Fibroblast of lung (primary cell): Measurements from ENCODE around the gene SMIM36.

Experiments used
- CTCF ChIP-seq, 2 donors: IDR thresholded peaks in 1 of 2; conservative IDR thresholded peaks in 1 of 2; 1 replicate in 1 of 2; 2 replicates in 1 of 2; pipeline ENCODE4 v1.5.1; 2011 to 2012; ENCODE audit warnings: low read length in 2 of 2, control low read depth in 1 of 2, inconsistent platforms in 1 of 2, low read depth in 1 of 2, mild to moderate bottlenecking in 1 of 2
- EZH2 ChIP-seq: IDR thresholded peaks from 2 replicates; pipeline ENCODE4 v1.5.1; 2012; ENCODE audit warnings: low read length, control low read depth, mild to moderate bottlenecking; ENCODE audit errors: missing control alignments

DNA sequence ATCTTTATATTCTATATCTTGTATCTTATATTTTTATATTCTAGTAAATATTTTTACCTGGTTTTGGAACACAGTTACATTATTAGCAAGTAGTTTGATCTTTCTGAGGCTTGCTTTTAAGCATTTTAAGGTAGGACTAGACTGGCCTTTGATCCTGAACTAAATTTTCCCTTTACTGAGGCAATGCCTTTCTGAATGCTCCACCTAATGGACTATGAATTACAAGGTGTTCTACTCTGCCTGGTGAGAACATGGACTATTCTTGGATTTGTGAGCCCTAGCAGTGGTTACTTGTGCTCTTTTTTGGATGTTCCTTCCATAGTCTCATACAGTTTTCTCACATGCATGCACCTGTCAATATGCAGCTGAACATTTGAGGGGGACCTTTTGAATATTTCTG is 32.5 kb upstream of the SMIM36 start:
- no peak for TF ChIP-seq CTCF (conservative IDR thresholded peaks at IDR 0.05 in 1 of 2, IDR thresholded peaks at IDR 0.05 in 1 of 2; ENCODE audit: low read depth in 1 of 2, low read length in 2 of 2)
- no peak for TF ChIP-seq EZH2
